DMS114 treated with DMSO at 0.1 percent for 48 hours (cell line): ENCODE results near the gene ATP2B3.

Experiments
- DNase-seq: peaks from one replicate; lab custom pipeline; 2025; ENCODE audit not compliant: unreplicated experiment; lab: John Stamatoyannopoulos, UW

Gene ATP2B3

GRCh38 chrX:153565996-153566580 is 48.6 kb downstream of the ATP2B3 start:
- DNase-seq: no peak

GRCh38 chrX:153568451-153569011 is 51.1 kb downstream of the ATP2B3 start:
- DNase-seq: no peak

- no peak for DNase-seq
Observed at GRCh38 chrX:153569475-153569874, 52.0 kb downstream of the ATP2B3 start.

GRCh38 chrX:153571534-153571908 is 54.1 kb downstream of the ATP2B3 start:
- DNase-seq: no peak

- no peak for DNase-seq
Observed at GRCh38 chrX:153572601-153573000, 55.2 kb downstream of the ATP2B3 start.

GRCh38 chrX:153573984-153574383 is 56.5 kb downstream of the ATP2B3 start:
- no peak for DNase-seq

GRCh38 chrX:153576239-153576870 is 58.9 kb downstream of the ATP2B3 start:
- no peak for DNase-seq

GRCh38 chrX:153576961-153577360 is 59.5 kb downstream of the ATP2B3 start:
- no peak for DNase-seq

- DNase-seq: no peak
Observed at GRCh38 chrX:153578200-153578835, 60.9 kb downstream of the ATP2B3 start.

GRCh38 chrX:153578889-153579288 is 61.4 kb downstream of the ATP2B3 start:
- no peak for DNase-seq

- no peak for DNase-seq
Observed at GRCh38 chrX:153580700-153581386, 63.4 kb downstream of the ATP2B3 start.

- no peak for DNase-seq
Observed at GRCh38 chrX:153582896-153583295, 65.5 kb downstream of the ATP2B3 start.

- no peak for DNase-seq
Observed at GRCh38 chrX:153583433-153583832, 66.0 kb downstream of the ATP2B3 start.

GRCh38 chrX:153585827-153586226 is 68.4 kb downstream of the ATP2B3 start:
- DNase-seq: no peak

GRCh38 chrX:153587342-153587741 is 69.9 kb downstream of the ATP2B3 start:
- no peak for DNase-seq

- no peak for DNase-seq
Observed at GRCh38 chrX:153588021-153588781, 70.8 kb downstream of the ATP2B3 start.

GRCh38 chrX:153588782-153589446 is 71.5 kb downstream of the ATP2B3 start:
- no peak for DNase-seq

GRCh38 chrX:153590961-153591956 is 73.8 kb downstream of the ATP2B3 start:
- DNase-seq: no peak
